Loucy (cell line): Measurements from ENCODE around the gene PLXNA2.

Experiments used
- H2AFZ ChIP-seq: fragments of 200-600 bp; sonication (generic); 2 replicates; pipeline ENCODE4 v1.6.0; 2016; ENCODE audit warnings: antibody characterized with exemption, mild to moderate bottlenecking, low read length, moderate library complexity
- H3F3A ChIP-seq: fragments of 200-600 bp; 2 replicates; pipeline ENCODE4 v1.6.0; 2016; ENCODE audit warnings: antibody characterized with exemption, low read depth, mild to moderate bottlenecking
- H3K27me3 ChIP-seq: fragments of 200-600 bp; sonication (generic); 2 replicates; pipeline ENCODE4 v1.6.1; 2014; ENCODE audit warnings: low read length, mild to moderate bottlenecking; ENCODE audit not compliant: insufficient read depth, poor library complexity, severe bottlenecking
- H3K36me3 ChIP-seq: fragments of 200-600 bp; sonication (generic); 2 replicates; pipeline ENCODE4 v1.6.1; 2016; ENCODE audit warnings: low read length; ENCODE audit not compliant: insufficient read depth
- H3K4me1 ChIP-seq: fragments of 200-600 bp; sonication (generic); 2 replicates; pipeline ENCODE4 v1.5.1; 2014; ENCODE audit warnings: low read length, mild to moderate bottlenecking; ENCODE audit not compliant: insufficient read depth, poor library complexity, severe bottlenecking
- H3K4me2 ChIP-seq: fragments of 200-600 bp; sonication (generic); 2 replicates; pipeline ENCODE4 v1.6.0; 2014; ENCODE audit warnings: antibody characterized with exemption, low read length, low read depth, mild to moderate bottlenecking; ENCODE audit not compliant: poor library complexity, severe bottlenecking
- H3K4me3 ChIP-seq: fragments of 200-600 bp; sonication (generic); 2 replicates; pipeline ENCODE4 v1.5.1; 2014; ENCODE audit warnings: low read length, mild to moderate bottlenecking, mixed read lengths; ENCODE audit not compliant: poor library complexity, severe bottlenecking
- H3K79me2 ChIP-seq: fragments of 200-600 bp; sonication (generic); 2 replicates; pipeline ENCODE4 v1.6.1; 2014; ENCODE audit warnings: low read length; ENCODE audit not compliant: insufficient read depth
- H3K9ac ChIP-seq: fragments of 200-600 bp; sonication (generic); 2 replicates; pipeline ENCODE4 v1.6.0; 2014; ENCODE audit warnings: mild to moderate bottlenecking, low read depth, low read length, moderate library complexity; ENCODE audit not compliant: poor library complexity, severe bottlenecking
- H3K9me2 ChIP-seq: fragments of 200-600 bp; sonication (generic); replicated peaks from 2 replicates; pipeline ENCODE4 v1.6.1; 2016; ENCODE audit warnings: low read depth, low read length, mixed read lengths
- H3K9me3 ChIP-seq: fragments of 200-600 bp; sonication (generic); 2 replicates; pipeline ENCODE4 v1.6.1; 2014; ENCODE audit warnings: mild to moderate bottlenecking, antibody characterized with exemption, low read length, low read depth; ENCODE audit not compliant: insufficient read depth
- H4K20me1 ChIP-seq: fragments of 200-600 bp; sonication (generic); 2 replicates; pipeline ENCODE4 v1.6.0; 2014; ENCODE audit warnings: antibody characterized with exemption, low read length, mild to moderate bottlenecking; ENCODE audit not compliant: insufficient read depth, poor library complexity, severe bottlenecking
- CTCF ChIP-seq: fragments of 200-600 bp; sonication (generic); conservative IDR thresholded peaks from 2 replicates; pipeline ENCODE4 v1.5.1; 2014; ENCODE audit warnings: mild to moderate bottlenecking, antibody characterized with exemption, low read length
- EZH2phosphoT487 ChIP-seq: fragments of 200-600 bp; IDR thresholded peaks from 2 replicates; pipeline ENCODE4 v1.6.1; 2018; ENCODE audit warnings: antibody characterized with exemption, mild to moderate bottlenecking, moderate library complexity, borderline replicate concordance

PLXNA2 gene

GRCh38 chr1:208007319-208007937 lies 236.8 kb downstream of the PLXNA2 start:
- Histone ChIP-seq H3K4me3 (no peak overlapping the region), H3K27me3 (no peaks in the 10 kb centered on the region), H3K4me2 (no peak overlapping the region), H3K36me3 (no peaks in the 10 kb centered on the region), H2AFZ (no peak overlapping the region), H3K9me3 (no peaks in the 10 kb centered on the region), H4K20me1 (no peaks in the 10 kb centered on the region), H3F3A (no peaks in the 10 kb centered on the region), H3K4me1 (no peaks in the 10 kb centered on the region), H3K79me2 (no peaks in the 10 kb centered on the region), H3K9me2 (no peaks in the 10 kb centered on the region), H3K9ac (no peak overlapping the region)
- TF ChIP-seq EZH2phosphoT487 (no peak), CTCF (no peak)

- H3K79me2 ChIP-seq = no peaks in the 10 kb centered on the region
- no peaks in the 10 kb centered on the region for H3K27me3 ChIP-seq
- no peak overlapping the region for H3K4me2 ChIP-seq
- no peaks in the 10 kb centered on the region for H3K9me2 ChIP-seq
- H3K36me3 ChIP-seq = no peaks in the 10 kb centered on the region
- TF ChIP-seq EZH2phosphoT487 (no peak), CTCF (no peak)
- H2AFZ ChIP-seq = no peak overlapping the region
- H4K20me1 ChIP-seq = no peaks in the 10 kb centered on the region
- H3F3A ChIP-seq = no peaks in the 10 kb centered on the region
- no peaks in the 10 kb centered on the region for H3K9me3 ChIP-seq
- H3K9ac ChIP-seq = no peak overlapping the region
- H3K4me1 ChIP-seq = no peaks in the 10 kb centered on the region
- no peak overlapping the region for H3K4me3 ChIP-seq
These were observed 237.8 kb downstream of the PLXNA2 start for GRCh38 chr1:208006258-208006920.

DNA sequence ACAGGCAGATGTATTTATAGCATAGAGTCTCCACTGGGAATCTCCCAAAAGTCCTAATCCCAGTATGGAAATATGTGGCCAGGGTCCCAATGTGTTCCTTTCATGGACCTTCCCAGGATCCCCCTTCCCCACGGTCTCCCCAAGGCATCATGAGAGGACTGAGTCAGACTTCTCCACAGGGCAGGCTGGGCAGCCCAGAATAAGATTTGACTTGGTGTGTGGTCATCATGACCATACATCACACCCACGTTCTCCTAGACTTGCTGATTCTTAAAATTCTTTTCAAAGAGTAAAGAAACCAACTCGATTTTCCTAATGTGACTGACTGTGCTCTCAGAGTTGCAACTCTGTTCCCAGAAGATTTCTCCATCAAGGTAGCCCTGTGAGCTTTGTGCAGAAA lies 239.3 kb downstream of the PLXNA2 start:
- H3F3A ChIP-seq = no peaks in the 10 kb centered on the region

More for the DNA sequence above, 239.3 kb downstream of the PLXNA2 start:
- H4K20me1 ChIP-seq = no peaks in the 10 kb centered on the region
- H3K79me2 ChIP-seq = no peaks in the 10 kb centered on the region
- no peak overlapping the region for H3K4me2 ChIP-seq
- H3K9ac ChIP-seq = no peak overlapping the region
- no peaks in the 10 kb centered on the region for H3K9me2 ChIP-seq
- TF ChIP-seq CTCF = no peak
- TF ChIP-seq EZH2phosphoT487 = no peak
- no peak overlapping the region for H2AFZ ChIP-seq
- H3K4me3 ChIP-seq = no peak overlapping the region
- H3K4me1 ChIP-seq = no peaks in the 10 kb centered on the region
- no peaks in the 10 kb centered on the region for H3K9me3 ChIP-seq
- H3K27me3 ChIP-seq = no peaks in the 10 kb centered on the region
- H3K36me3 ChIP-seq = no peaks in the 10 kb centered on the region
